Activated T-helper 1 cell treated with anti-CD3 and anti-CD28 coated beads, Interleukin-12 subunit alpha, Interleukin-12 subunit beta, Interleukin-2, Interleukin-4 antibody, amounts not matched to agents 30 ng/mL and 10 ng/mL and 1 ng/mL, durations not matched to agents 14 hours and 24 hours and 36 hours (primary cell): ENCODE results near the gene KCNQ1. TPM values are rescaled to one million over a fixed set of nuclear protein-coding genes. Genes with fewer than 3 reads are reported as not detected.

Experiments used
- DNase-seq: peaks from one replicate; pipeline ENCODE4 v3.0.0; 2021; ENCODE audit warnings: low spot score
- H3K27ac Mint-ChIP-seq: one replicate; pipeline ENCODE4 v1.8.0; 2021; ENCODE audit warnings: mild to moderate bottlenecking, mixed read lengths
- H3K27me3 Mint-ChIP-seq: one replicate; pipeline ENCODE4 v1.8.0; 2022; ENCODE audit warnings: mild to moderate bottlenecking, moderate library complexity, mixed read lengths; ENCODE audit not compliant: insufficient read depth
- H3K36me3 Mint-ChIP-seq: one replicate; pipeline ENCODE4 v1.8.0; 2021; ENCODE audit warnings: low read depth, mixed read lengths
- H3K4me1 Mint-ChIP-seq: one replicate; pipeline ENCODE4 v1.8.0; 2021; ENCODE audit warnings: low read depth, mixed read lengths
- H3K4me3 Mint-ChIP-seq: one replicate; pipeline ENCODE4 v1.8.0; 2021; ENCODE audit warnings: mild to moderate bottlenecking, moderate library complexity, mixed read lengths
- H3K9me3 Mint-ChIP-seq: one replicate; pipeline ENCODE4 v1.8.0; 2021; ENCODE audit warnings: mixed read lengths
- intact Hi-C: fragments of 100-400 bp; cut with micrococcal nuclease; formaldehyde crosslinking; loops from one replicate; pipeline ENCODE4 v1.15.1; 2024
- total RNA-seq: library from RNA; stranded (reverse); gene quantifications from 2 replicates; pipeline ENCODE4 v1.2.3, GENCODE V29; 2022

KCNQ1 gene
- total RNA-seq, 1 donor from 2014 or later = 6.4 TPM

DNA sequence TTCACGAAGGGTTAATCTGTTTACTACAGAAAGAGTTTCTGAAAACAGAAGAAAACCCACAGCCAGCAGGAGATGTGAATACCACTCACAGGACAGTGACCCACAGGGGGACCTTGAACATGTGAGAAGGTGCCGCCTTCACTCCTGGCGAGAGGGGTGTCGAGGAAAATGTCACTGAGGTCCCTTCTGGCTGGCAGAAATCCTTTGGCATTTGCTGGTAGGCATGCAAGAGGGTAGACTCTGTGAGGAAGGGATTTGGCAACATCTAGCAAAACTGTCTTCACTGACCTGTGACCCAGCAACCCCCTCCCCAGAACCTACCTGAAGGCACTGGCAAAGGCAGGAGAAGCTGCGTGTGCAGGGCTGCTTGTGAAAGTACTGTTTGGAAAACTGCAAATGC is 8.6 kb downstream of the KCNQ1 start:
- no peaks in the 10 kb centered on the region for H3K36me3 Mint-ChIP-seq
- no peak overlapping the region for H3K27ac Mint-ChIP-seq
- H3K4me3 Mint-ChIP-seq = no peak overlapping the region
- no peaks in the 10 kb centered on the region for H3K4me1 Mint-ChIP-seq
- no peak for DNase-seq
- intact Hi-C loops = no loop called here
- no peaks in the 10 kb centered on the region for H3K9me3 Mint-ChIP-seq
- H3K27me3 Mint-ChIP-seq = peaks cover 2% of the 10 kb centered on the region

DNA sequence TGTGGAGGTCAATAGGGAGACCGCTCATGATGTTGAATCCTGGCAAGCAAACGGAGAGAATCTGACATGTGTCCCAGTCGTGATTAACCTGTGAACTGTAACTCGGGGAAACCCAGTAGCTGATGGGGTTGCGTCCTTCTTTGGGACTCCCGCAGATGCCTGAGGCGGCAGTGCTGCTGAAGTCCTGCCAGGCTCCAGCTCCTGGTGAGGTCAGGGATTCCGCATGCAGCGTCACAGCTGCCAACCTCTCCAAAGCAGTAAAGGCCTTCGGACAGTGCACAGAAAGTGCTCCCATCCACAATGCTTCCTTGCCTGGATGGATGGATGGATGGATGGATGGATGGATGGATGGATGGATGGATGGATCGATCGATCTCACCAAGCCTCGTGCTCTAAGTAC is 13.5 kb downstream of the KCNQ1 start:
- DNase-seq = no peak
- intact Hi-C loops = no loop called here
- no peak overlapping the region for H3K4me3 Mint-ChIP-seq
- no peaks in the 10 kb centered on the region for H3K9me3 Mint-ChIP-seq
- H3K4me1 Mint-ChIP-seq = no peaks in the 10 kb centered on the region
- H3K36me3 Mint-ChIP-seq = no peaks in the 10 kb centered on the region
- H3K27ac Mint-ChIP-seq = no peak overlapping the region
- H3K27me3 Mint-ChIP-seq = peaks cover 2% of the 10 kb centered on the region

DNA sequence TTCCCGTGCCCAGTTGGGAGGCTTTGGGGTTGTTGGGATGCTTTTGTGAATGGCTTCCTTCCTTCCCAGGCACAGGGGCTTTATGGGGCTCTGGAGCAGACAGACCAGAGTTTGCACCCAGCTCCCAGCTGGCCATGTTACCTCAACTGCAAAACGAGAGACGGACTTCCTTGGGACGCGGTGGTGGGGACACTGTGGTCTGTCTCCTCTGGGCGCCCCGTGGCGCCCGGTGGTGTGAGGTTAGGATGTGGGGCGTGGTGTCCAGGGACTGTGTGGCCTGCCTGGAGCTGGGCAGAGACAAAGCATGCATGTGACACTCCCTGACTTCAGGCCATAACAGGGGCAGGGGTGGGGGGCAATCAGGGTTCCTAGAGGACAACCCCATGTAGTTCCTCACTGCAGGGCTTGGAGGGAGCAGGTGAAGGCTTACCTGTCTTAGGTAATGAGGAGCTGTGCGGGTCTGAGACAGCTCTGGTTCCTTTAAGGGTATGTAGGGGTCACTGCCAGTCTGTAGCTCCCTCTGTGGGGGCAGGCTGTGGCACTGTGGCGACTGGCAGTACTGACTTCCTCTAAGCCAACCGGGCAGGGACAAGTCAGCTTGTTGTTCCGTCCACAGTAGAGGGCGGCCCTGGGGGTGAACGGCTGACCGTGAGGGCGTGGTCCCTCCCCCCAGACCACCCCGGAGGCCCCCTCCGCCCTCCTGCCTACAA is 14.4 kb downstream of the KCNQ1 start:
- Mint-ChIP-seq H3K9me3 (no peaks in the 10 kb centered on the region), H3K27ac (no peak overlapping the region), H3K4me1 (no peaks in the 10 kb centered on the region), H3K4me3 (no peak overlapping the region), H3K36me3 (no peaks in the 10 kb centered on the region), H3K27me3 (peaks cover 2% of the 10 kb centered on the region)
- no peak for DNase-seq
- intact Hi-C loops = no loop called here

DNA sequence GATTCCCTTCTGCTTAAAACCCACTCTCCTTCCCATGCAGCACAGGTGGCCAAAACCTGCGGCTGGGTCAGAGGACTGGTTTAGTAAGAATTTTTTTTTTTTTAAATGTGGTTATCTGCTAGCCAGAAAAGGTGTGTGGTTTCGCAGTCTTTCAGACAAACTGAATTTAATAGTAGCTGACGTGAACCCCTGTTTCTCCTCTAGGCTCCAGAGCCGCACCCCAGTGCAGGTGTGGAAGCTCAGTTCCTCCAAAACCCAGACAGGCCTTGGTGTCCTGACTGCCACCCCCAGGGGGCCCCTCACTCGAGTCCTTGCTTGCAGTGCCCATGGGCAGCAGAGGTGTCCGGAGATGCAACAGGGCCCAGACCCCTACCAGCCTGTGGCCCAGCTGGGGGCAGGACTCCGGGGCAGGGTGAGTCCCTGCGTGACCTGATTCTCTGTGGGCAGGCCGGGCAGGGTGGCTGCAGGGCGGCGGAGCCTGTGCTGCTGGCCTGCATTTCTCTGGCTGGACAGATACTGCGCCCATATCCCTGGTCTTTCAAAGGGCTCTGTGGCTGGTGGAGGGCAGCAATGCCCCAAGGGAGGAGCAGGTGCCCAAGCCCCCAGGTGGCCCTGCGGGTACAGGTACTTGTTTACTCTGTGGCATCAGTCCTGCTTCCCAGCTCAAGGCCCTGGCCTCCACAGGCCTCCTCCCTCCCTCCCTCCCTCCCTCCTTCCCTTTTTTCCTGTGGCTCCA is 15.2 kb downstream of the KCNQ1 start:
- Mint-ChIP-seq H3K4me1 (no peaks in the 10 kb centered on the region), H3K9me3 (no peaks in the 10 kb centered on the region), H3K27ac (no peak overlapping the region), H3K4me3 (no peak overlapping the region), H3K36me3 (no peaks in the 10 kb centered on the region), H3K27me3 (no peaks in the 10 kb centered on the region)
- intact Hi-C loops = no loop called here
- no peak for DNase-seq

DNA sequence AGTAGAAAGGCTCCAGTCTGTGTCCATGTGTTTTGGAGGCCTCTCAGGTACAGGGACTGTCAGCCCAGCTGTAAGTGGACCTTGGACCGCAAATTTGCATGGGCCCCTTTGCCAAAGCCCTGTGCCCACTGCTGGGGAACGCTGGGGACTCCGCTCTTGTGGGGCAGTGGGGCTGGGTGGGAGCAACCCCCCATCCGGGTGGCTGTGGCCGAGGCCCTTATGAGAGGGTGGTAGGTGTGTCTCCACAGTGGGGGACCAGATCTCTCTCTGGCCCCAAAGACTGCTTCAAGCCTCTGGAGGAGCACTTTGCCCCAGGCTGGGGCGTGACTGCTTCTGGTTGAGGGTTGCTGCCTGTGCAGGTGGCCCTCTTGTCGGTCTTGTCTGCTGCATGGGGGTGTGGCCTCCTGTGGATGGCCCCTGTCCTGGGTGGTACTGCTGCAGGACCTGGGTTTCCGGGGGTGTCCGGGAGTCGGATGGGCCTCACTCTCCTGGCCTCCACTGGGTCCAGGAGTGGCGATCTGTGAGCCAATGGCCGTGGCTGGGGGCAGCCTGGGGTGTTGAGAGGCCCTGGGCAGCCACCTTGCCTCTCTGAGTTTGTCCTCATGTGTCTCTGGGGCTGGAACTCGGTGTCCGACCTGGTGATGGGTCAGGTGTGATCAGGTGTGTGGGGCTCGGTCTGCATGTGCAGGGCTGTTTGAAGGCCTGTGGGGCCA is 15.9 kb downstream of the KCNQ1 start:
- intact Hi-C loops = no loop called here
- H3K4me1 Mint-ChIP-seq = no peaks in the 10 kb centered on the region
- no peaks in the 10 kb centered on the region for H3K27me3 Mint-ChIP-seq
- H3K4me3 Mint-ChIP-seq = no peak overlapping the region
- no peak for DNase-seq
- H3K9me3 Mint-ChIP-seq = no peaks in the 10 kb centered on the region
- H3K36me3 Mint-ChIP-seq = no peaks in the 10 kb centered on the region
- H3K27ac Mint-ChIP-seq = no peak overlapping the region

DNA sequence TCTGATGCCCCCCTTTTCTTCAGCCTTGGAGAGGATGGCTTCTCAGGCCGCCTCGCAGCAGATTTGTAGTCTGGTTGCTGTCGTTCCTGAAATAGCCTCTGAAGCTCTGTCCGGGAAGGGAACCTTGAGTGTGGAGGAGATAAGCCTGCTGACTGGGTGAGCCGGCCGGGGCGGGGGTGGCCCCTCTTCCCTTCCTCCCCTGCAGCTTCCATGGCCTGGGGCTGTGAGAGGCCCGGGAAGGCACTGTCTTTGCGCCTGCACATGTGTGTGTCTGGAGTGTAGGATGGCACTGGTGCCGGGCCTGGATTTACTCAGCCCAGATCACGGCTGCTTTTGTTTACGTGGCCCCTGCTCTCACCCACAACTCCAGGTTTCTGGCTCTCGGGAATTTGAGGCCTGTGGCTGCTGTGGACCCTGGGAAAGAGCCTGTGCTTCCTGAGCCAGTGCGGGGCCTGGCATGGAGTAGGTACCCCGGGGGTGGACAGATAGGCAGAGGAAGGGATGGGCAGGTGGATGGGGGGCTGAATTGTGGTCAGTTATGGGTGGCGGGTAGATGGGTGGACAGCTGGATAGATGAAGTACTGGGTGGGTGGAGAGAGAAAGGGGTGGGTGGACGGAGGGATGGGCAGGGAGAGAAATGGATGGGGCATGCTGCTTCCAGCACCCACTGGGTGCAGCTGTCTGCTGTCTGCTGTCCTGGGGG is 16.6 kb downstream of the KCNQ1 start:
- no peaks in the 10 kb centered on the region for H3K36me3 Mint-ChIP-seq
- no peak overlapping the region for H3K27ac Mint-ChIP-seq
- no peak overlapping the region for H3K4me3 Mint-ChIP-seq
- no peaks in the 10 kb centered on the region for H3K9me3 Mint-ChIP-seq
- intact Hi-C loops = no loop called here
- peaks cover 1% of the 10 kb centered on the region for H3K4me1 Mint-ChIP-seq
- H3K27me3 Mint-ChIP-seq = no peaks in the 10 kb centered on the region
- DNase-seq = no peak

DNA sequence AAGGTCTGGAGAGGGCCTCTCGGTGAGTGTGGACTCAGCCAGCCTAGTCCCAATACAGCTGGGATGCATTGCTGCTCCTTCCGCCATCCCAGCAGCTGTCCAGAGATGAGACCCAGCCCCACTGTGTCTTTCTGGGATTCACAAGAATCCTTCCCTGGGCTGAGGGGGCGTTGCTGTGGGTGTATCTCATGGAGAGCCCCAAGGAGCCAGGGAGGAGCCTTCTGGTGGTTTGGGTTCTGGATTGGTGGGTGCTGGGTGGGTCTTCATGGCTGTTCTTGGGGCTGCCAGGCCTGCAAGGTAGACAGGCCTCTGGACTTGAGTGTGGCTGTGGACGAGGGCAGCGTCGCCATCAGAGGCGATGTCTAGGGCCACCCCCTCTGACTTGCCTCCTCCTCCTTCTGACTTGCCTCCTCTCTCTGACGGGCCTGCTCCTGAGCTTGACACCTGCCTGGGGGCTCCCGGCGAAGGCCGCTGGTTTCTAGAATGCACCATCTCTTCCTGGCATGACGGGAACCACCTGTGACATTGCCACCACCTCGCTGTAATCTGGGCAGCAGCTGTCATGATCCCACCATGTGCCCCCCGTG is 17.2 kb downstream of the KCNQ1 start:
- Mint-ChIP-seq H3K36me3 (no peaks in the 10 kb centered on the region), H3K4me1 (peaks cover 8% of the 10 kb centered on the region), H3K27ac (no peak overlapping the region)

DNA sequence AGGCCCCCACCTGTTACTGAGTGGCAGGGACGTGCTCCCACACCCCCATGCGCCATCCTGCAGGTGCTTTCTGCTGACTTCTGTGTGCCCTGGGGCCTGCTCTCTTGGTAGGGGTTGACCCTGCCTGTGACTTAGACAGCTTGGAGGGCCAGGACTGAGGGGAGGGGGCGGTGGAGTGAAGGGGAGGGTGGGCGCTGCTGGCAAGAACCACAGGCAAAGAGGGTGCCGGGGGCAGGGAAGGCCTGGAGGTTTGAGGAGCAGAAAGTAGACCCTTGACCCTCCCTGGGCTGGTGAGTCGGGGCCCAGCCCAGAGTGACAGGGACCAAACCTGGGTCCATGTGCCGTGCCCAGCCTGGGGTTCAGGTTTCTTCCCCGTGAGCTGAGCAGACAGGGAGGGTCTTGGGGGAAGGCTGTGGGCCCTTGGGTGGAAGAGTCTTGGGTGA is 17.8 kb downstream of the KCNQ1 start:
- Mint-ChIP-seq H3K4me1 (peaks cover 13% of the 10 kb centered on the region), H3K9me3 (no peaks in the 10 kb centered on the region), H3K4me3 (no peak overlapping the region), H3K36me3 (no peaks in the 10 kb centered on the region), H3K27me3 (no peaks in the 10 kb centered on the region), H3K27ac (no peak overlapping the region)
- DNase-seq = no peak
- intact Hi-C loops = no loop called here

More for the DNA sequence above, 17.2 kb downstream of the KCNQ1 start:
- Mint-ChIP-seq H3K9me3 (no peaks in the 10 kb centered on the region), H3K27me3 (no peaks in the 10 kb centered on the region), H3K4me3 (no peak overlapping the region)
- intact Hi-C loops = no loop called here
- no peak for DNase-seq

DNA sequence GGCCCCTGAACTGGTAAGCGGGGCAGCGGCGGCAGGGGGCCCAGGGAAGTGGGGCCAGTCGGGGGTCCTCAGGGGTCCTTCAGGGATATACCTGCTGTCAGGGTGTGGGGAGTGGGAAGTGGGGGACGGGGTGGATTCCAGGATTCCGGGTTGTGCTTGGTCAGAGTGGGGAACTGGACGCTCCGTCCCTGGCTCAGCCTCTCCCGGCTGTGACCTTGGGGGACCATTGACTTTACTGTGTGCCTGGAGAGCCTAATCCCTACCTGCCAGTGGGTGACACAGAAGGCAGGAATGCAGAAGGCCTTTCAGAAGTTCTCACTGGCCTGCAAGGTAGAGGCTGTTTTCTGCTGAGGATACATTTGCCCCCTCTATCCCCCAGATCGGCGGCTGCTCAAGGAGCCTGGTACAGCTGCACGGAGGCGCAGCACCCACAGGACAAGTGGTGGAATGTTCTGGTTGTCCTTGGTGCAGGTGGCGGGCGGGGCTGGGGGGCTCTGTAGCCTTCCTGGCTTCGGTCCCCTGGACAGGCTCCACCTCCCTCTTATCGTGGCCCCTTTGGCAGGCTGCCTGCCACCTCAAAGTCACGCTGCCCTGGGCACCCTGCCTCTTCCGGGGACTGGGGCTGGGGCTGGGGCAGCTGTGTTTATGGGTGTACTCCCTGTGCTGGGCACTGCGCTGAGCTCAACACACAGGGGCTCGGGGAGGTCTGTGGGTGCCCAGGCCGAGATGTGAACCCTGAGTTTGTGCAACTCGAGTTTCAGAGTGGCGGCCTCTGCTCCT is 18.4 kb downstream of the KCNQ1 start:
- Mint-ChIP-seq H3K4me1 (peaks cover 14% of the 10 kb centered on the region), H3K27ac (no peak overlapping the region), H3K9me3 (no peaks in the 10 kb centered on the region), H3K4me3 (no peak overlapping the region), H3K36me3 (no peaks in the 10 kb centered on the region), H3K27me3 (peaks cover 3% of the 10 kb centered on the region)
- no peak for DNase-seq
- intact Hi-C loops = no loop called here

DNA sequence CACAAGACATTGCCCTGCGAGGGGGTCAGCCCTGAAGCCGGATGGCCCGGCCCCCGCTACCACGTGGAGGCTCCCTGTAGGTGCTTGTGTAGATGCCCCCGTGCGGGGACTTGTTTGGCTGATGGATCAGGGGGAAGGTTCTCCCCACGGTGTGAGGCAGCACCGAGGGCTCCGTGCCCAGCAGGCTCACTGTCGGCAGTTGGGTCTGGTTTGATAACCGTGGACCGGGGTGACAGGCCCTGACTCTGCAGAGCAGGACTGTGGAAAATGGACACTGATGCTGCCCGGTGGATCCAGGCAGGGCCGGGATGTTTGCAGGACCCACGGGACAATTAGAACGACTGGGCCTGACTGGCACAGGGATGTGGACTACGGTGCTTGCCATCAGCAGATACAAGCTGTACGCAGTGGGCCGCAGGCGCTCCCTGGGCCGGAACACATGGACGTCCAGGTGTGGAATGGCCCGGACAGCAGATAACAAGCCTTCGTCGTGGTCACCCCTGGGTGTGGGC is 19.0 kb downstream of the KCNQ1 start:
- Mint-ChIP-seq H3K27ac (no peak overlapping the region), H3K4me3 (no peak overlapping the region), H3K4me1 (peaks cover 16% of the 10 kb centered on the region), H3K36me3 (no peaks in the 10 kb centered on the region), H3K27me3 (peaks cover 6% of the 10 kb centered on the region), H3K9me3 (no peaks in the 10 kb centered on the region)
- intact Hi-C loops = no loop called here
- DNase-seq = no peak

DNA sequence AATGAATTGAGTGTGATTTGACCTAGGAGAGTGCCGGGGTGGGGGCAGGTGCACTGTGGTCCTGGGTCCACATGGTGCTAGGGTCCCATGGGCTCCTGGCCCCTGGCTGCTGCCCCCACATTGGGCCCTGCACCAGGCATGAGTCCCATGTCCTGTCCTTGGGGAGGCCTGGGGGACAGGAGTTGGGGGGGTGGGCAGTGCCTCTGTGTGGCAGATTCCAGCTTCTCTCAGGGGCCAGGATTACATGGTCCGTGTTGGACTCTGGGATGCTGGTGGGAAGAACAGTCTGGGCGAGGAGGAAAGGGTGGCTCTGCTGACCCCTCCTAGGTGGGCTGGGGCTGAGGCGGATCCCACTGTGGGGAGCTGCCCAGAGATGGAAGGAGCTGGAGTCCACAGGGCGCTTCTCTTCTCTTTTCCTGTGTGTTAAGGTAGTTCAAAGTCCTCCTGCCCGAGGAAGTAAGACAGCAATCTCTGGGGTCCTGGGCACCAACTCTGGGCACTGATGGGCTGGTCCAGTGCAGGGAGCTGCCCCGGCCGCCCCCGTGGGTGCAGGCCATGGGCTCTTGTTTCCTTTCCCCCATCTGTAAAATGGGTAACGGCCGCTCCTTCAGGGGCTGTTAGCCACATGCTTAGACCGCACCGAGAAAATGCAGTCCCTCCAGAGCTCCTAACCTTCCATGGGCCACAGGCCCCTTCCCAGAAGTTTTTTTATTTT is 19.8 kb downstream of the KCNQ1 start:
- peaks cover 11% of the 10 kb centered on the region for H3K27me3 Mint-ChIP-seq
- no peaks in the 10 kb centered on the region for H3K9me3 Mint-ChIP-seq
- H3K4me1 Mint-ChIP-seq = peaks cover 19% of the 10 kb centered on the region
- intact Hi-C loops = no loop called here
- DNase-seq = no peak
- no peaks in the 10 kb centered on the region for H3K36me3 Mint-ChIP-seq
- H3K4me3 Mint-ChIP-seq = no peak overlapping the region
- no peak overlapping the region for H3K27ac Mint-ChIP-seq
